Measurements from ENCODE around the gene HMHB1.

The HMHB1 gene

DNA sequence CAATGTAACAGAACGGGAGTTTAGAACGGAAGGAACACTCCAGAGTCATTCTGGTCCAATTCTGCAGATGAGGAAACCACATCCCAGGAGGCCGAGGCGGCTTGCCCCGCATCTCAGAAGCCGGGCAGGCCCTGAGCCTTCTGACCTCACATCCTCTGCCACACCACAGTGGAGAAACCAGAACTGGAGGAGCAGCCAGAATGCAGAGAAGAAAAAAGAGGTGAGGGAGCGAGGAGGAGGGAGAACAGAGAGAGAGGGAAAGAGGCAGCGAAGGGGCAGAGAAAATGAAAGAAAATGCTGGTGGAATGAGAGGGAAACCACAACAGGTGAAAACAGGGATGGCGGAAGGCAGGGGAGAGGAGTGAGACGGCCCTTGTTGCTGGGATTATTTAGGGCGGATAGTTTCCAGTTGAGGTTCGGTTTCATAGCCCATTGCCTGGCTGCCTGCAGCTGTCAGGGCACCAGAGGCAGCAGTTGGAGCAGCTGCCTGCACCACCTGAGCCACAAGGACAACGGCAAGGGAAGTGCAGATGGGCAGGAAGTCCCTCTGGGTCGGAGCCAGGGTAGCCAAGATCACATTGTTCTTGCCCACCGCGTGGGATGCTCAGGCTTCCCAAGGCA lies at the start of gene HMHB1:
TSS of gene HMHB1 (plus strand) at position 77 of the 621 bp plus-strand sequence.
- no peak for DNase-seq (ENCODE audit: low spot score)

DNA sequence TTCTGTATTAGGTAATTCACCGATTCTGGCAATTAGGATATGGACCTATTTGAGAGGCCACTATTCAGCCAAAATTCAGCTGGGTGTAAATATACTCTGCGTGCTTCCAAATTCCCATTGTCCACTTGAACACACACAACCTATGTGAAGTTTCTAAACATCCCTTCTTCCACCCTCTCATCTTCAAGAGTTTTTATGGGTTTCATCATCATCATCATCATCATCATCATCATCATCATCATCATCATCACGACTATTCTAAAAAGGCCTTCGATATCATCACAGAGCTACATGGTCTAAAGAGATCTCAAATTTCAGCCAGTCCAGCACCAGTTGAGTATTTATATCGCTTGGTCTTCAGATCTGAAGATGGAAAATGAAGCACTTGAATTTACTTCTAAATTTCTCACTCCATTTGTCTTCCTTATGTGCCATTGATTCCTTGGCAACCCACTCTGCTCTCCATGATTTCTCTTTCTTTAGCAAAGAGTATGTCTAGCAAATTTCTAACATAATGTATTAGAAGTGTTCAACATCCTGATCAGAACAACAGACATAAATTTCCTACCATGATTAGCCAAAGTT lies 49.2 kb upstream of the HMHB1 start:
- no peak for DNase-seq (ENCODE audit: low spot score)

DNA sequence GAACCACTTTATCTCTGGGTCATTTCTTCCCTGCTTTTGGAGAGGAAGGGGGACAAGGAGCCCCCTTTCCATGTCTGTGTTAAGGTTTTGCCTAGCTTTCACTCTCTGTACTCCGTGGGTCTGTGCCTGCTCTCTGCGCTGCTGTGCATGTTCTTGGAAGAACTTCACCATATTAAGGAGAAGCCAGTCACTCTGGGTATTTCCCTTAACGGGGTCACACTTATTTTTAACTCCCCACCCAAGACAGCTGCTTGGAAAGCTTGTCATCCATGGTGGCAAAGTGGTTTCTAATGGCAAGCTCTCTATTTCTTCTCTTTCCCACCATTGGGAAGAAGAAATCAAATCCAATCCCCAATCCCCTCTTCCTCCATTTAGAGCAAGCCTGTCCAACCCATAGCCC lies 44.8 kb upstream of the HMHB1 start:
- no peak for DNase-seq (ENCODE audit: low spot score)

DNA sequence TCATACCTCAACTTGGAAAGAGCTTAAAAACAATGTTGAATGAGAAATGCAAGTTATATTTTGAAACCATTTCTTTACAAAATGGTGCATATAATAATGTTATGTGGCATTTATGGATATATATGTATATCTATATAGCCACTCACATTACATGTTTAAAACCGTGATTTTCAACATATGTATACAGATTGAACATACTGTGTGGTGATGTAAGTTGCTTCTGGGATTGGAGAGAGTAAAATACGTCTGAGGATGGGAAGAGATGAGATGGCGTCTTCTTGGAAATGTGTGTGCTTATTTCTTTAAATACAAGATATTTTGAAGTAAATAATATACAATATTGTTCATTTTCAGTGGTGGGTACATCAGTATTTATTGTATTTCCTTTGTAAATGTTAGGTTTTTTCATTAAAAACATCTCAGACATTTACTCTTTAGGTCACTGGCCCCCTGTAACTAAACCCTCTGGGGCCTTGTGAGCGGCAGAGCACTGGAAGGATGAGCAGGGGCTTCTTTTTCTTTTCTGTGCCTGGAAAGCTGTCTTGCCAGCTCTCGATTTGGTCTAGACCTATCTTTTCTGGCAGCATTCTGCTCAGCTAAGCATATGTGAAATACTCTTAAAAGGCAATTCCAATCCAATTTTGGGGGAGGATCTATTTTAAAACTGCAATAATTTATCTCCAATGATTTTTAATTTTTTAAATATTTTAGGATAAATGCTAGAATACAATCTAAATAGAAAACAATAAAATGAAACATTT lies 42.8 kb upstream of the HMHB1 start:
- no peak for DNase-seq (ENCODE audit: low spot score)

DNA sequence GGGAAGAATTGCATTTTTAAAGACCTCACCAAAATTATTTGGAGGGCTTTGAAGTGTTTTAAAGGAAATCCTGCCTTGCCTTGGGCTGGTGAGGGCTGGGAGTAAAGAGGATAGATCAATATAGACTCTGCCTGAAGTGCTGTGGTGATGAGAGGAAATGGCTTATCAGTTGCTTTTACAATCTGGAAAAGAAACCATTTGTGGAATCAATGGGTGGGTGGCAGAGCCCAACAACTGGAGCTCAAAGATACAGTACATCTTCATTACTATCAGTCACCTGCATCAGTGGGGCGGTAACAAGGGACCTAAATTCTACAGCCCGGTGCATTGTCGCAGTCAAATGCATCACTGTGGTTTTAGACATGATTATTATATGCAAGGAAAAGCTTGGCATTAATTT lies 41.5 kb upstream of the HMHB1 start:
- no peak for DNase-seq (ENCODE audit: low spot score)

DNA sequence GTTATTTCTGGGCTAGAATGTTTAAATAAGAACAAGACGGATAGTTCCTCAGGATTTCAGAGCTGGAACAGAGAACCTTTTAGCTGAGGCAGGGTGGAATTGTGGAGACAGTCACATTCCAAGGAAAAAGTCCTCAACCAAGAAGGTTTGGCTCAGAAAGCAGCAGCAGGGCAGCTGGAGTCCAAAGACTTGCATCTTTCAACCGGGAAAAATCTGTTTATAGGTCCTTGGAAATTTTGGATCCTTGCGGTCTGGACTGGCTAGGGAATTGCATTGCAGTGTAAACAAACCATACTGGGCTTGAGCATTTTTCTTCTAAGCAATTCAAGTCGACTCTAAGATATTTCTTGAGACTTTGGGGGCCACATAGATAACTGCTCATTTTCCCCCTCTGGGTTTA lies 40.8 kb upstream of the HMHB1 start:
- DNase-seq (ENCODE audit: low spot score): no peak

DNA sequence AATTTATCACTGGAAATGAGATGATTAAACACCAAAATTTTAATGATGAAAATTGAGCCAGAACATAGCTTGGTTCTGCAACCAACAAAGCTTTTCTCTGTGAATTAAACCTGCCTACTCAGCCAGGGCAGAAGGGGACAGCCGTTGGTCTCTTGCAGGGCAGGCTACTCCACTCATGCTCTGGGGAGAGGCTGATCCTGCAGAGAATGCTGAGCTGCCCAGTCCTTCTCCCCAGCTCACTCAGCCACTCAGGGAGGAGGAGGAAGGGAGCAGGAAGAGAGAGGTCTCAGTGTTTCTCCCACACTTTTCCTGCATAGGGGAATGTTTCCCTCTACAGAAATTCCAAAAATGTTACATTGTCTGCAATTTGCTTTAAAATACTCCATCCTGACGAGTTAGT lies 40.4 kb upstream of the HMHB1 start:
- DNase-seq (ENCODE audit: low spot score): no peak

DNA sequence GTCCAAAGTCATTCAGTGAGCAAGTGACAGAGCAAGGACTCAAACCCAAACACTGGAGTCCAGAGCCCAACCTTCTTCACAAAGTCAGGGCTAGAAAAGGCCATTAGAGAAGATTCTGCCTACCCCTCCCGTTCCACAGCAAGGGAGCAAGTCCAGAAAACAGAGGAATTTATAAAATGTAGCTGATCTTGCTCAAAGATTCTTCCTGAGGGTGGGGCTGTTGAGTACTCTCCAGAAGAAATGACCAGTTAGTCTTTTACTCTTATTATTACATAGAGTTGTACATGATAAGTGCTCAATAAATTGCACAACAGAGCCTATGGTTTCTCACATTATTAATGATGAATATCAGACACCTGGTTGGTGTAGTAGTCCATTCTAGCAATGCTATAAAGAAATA lies 39.3 kb upstream of the HMHB1 start:
- DNase-seq (ENCODE audit: low spot score): no peak

DNA sequence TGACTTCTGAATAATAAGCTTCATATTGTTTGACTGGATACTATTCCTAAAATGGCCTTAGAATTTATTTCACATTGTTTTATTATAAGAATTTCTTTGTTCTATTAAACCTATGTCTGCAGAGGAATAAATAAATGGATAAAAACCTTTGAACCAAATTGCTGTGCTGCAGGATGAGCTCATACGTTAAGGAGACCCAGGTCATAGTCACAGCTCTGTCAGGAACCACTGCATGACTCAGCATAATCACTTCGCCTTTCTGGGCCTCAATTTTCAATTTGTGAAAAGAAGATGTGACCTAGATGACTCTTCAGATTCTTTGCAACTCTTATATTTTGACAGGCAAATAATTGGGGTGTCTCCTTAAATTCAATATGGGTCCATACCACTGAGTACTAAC lies 36.7 kb upstream of the HMHB1 start:
- DNase-seq (ENCODE audit: low spot score): no peak

DNA sequence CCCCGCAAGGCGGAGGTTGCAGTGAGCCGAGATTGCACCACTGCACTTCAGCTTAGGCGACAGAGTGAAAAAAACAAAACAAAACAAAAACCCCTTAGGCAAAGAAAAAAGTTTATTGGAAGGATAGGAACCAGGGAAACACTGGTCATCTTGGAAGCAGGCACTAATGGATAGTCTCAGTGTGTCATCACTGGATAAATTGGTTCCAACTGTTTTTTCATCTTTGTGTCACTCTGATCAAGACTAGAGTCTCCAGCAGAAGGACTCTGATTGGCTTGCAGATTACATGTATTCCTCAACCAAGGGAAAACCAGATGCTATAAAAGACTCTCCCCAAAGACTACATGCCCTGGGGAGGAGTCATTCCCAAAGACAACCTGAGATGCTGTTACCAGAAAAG lies 35.0 kb upstream of the HMHB1 start:
- no peak for DNase-seq (ENCODE audit: low spot score)

DNA sequence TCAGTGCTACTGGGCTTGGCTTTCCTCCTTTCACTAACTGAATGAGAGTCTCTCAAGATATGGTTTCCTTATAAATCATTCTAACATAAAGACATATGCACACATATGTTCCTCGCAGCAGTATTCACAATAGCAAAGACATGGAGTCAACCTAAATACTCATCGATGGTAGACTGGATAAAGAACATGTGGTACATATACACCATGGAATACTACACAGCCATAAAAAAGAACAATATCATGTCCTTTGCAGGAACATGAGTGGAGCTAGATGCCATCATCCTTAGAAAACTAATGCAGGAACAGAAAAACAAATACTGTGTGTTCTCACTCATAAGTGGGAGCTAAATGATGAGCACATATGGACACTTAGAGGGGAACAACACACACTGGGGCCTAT lies 32.5 kb upstream of the HMHB1 start:
- DNase-seq (ENCODE audit: low spot score): no peak

DNA sequence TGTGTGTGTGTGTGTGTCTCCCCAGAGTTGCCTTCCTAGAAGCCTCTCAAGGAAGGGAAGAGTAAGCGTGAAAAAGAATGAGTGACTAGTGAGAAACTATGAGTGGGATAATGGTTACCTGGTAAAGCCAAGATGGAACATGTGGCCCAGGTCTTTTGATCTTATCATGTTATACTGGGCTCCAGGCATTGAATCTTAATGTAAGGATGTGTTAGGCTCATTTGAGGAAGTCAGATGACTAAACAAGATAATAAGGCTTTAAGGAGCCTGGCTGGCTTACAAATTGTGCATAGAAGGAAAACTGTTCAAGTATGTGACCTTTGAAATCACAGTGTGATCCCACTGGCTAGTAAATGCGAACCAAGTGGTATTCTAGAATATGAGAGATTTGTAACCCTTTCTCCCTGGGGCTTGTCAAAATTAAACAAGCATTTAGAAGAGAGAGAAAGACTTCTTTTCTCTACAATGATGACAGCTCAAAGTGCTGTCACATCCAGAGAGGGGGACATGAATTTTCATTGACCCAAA lies 29.9 kb upstream of the HMHB1 start:
- DNase-seq (ENCODE audit: low spot score): no peak

DNA sequence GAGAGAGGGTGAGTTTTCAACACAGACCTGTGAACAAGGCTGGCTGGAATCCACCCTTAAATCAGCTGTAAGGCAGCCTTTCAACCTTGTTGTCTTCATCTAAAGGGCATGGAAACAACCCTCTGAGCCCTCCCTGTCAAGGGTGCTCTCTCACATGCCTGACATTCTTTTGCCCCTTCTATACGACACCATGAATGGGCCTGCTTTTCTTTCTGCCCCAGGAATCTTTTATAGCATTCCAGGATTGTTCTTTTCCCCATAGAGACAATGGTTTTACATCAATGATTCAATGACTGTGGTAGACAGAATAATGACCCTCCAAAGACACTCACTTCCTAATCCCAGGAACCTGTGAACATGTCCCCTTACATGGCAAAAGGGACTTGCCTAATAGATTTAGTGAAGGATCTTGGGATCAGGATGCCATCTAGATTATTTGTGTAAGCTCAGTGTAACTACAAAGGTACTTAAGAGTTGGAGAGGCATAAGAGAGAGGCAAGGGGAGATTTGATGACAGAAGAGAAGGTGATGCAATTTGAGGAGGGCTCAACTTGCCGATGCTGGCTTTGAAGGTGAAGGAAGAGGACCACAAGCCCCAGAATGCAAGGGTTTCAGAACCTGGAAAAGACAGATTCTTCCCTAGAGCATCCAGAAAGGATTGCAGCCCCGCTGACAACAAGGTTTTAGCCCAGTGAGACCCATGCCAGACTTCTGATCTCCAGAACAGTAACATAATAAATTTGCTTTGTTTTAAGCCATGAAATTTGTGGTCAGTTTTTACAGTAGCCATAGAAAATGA lies 29.2 kb upstream of the HMHB1 start:
- no peak for DNase-seq (ENCODE audit: low spot score)

DNA sequence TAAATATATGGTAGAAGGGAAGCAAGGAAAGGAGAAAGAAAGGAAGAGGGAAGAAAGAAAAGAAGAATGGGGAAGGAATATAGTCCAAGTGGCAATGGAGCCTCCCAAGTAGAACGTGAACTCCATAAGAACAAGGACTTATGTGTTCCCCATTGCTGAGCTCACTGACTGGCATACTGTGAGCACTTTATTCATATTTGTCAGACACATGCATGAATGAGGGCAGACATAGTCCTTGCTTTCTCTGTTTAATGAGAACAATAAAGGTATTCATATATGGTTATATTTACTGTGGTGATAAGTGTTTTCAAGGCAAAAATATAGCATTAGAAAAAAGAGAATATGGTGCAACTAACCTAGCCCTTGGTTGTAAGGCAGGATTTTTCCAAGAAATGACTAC lies 23.6 kb upstream of the HMHB1 start:
- DNase-seq (ENCODE audit: low spot score): no peak

DNA sequence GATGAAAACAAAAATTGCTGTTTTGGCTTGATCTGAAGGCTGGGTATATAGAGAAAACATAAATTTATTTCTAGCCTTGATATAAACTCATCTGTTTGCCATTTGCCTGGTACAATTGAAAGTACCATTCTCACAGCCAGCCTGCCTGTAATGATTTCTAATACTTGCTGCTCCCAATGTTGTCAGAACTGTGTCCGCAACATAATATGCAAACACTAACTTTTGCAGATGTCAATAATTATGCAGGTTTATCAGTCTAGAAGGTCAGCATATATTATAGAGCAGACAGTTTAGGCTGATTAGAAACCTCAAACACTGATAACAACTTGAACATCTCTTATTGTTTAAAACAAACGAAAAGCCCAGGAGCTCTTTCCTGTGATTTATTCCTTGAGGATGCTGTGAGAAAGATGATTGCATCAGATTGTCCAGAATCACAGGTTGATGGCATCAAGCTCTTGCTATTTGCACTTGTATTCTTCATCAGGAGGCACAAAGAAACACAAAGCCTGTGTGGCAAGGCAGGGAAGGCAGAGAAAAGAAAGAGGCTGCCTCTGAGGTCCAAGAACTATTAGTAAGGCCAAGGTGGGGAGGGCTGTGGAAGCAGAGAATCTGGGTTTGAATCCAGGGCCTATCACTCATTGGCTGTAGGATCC lies 21.4 kb upstream of the HMHB1 start:
- no peak for DNase-seq (ENCODE audit: low spot score)

DNA sequence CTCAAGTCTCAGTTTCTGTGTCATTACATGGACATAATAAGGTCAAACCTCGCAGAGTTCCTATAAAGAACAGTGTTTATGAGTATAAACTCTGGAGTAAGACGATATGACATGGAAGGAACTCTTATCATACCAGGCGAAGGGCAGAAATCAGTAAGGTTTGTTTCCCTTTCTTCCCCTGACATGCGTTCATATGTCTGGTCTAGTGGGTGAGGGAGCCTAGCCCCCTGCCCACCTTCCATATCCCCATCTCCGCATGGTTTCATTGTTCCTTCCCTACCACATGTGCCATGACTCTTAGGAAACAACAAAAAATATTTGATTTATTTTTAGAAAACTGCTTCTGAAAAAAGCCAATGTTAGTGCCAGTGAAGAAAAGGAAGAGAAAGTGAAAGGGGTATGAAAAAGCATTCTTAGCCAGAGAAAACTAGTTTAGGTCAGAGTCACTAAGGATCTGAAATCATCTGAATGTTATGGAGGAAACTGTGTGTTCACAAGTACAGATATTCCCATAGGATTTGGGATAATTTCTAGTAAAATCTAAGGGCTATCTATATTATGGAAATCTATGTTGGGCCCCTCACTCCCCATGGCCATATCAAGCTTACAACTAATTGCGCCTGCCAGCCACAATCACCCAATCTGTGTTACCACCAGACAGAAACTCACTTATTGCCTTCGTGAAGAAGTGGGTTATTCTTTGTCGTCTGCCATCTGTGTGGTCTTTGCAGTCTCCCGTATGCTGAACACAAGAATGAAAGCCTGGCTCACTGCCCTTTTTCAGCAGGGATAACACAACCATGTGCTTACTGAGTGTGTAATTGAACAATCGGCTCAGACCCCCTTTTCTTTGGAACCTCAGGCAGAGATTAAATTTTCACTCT lies 19.9 kb upstream of the HMHB1 start:
- no peak for DNase-seq (ENCODE audit: low spot score)

DNA sequence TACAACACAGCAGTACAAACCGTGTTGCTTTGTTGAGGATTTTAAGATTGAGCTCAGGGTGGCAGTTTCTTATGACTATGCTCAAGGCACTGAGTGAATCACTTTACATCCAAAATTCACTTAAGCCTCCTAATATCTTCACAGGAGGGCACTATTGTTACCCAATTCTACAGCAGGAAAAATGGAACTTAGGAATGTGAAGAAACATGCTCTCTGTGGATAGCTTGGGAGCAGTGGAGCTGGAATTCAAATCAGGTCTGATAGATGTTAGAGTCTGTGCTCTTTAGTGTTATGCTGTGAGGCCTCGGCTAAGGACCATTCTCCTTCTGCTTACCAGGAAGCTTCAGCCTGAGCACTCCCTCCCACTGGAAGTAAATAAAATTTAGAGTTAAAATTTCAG lies 18.7 kb upstream of the HMHB1 start:
- no peak for DNase-seq (ENCODE audit: low spot score)

DNA sequence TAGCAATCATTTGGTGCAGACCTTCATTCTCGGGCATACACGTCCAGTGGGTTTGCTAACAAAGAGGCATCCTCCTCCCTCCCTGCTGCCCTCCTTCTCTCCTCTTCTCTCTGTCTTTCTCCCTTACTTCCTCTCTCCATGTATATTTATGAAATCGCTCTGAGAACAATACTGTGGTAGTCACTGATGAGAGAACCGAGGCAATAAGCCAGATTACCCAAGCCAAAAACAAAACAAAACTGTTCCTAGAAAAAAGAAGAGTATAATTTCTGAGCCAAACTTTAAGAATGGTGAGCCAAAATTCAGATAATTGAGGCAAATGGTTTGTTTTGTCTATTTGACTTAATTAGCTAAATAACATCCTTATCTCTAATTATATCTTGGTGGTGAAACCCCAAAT lies 15.8 kb upstream of the HMHB1 start:
- DNase-seq (ENCODE audit: low spot score): no peak

DNA sequence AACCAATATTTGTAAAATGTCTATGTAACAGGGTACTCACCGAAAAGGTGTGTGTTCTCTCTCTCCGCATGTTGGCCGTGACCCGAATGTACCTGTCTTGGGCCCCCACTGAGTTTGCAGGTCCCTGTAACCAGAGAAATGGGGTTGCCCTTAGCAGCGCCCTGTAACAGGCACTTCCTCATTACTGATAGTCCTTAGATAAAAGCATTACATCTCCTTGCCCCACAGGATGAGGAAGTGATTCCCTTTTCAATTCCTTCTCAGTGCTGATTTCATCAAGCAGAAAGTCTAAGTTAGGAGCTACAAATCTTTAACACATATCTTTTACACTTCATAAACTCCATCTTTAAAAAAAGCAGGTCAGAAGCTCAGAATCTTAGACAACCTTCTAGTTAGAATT lies 15.2 kb upstream of the HMHB1 start:
- DNase-seq (ENCODE audit: low spot score): no peak

DNA sequence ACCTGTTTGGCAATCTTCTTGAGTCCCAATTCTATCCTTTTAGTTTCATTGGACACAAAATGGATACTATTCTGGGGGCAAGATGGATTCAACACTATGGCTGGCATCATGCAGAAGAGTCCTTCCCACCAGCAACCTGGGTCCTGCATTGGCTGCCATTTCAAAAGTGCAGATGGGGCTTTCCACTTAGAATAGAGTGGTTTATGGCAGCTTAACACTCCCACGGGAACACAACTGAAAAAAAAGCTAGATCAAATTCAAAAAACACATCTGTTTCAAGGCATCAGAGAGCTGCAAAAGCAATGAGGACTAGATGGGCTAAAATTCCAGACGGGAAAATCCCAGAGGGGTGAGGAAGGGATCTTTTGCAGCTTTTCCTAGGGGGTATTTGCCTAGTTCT lies 11.2 kb upstream of the HMHB1 start:
- DNase-seq (ENCODE audit: low spot score): no peak

Measured in putamen (tissue), 1 donor.